Endothelial cell of hepatic sinusoid (primary cell): ENCODE results near the gene MPRIP.
"Not testable (repeated sequence)": the region's sequence is repeated elsewhere in the genome, so short reads cannot be mapped to it uniquely, and the experiment has no call there.

Experiments used
- in situ Hi-C: cut with HindIII; loops from 2 replicates; pipeline ENCODE4 v1.10.0; 2017; ENCODE audit warnings: low sequenced_read_pairs

MPRIP gene

GRCh38 chr17:17176341-17176740, 134.1 kb downstream of the MPRIP start:
- in situ Hi-C loops, result no loop called here

- in situ Hi-C loops, result no loop called here
These were observed 134.9 kb downstream of the MPRIP start for GRCh38 chr17:17177176-17177575.

- in situ Hi-C loops, result no loop called here
These were observed 137.1 kb downstream of the MPRIP start for GRCh38 chr17:17179371-17179827.

- in situ Hi-C loops, result no loop called here
These were observed 137.9 kb downstream of the MPRIP start for GRCh38 chr17:17180141-17180603.

GRCh38 chr17:17180741-17181525, 138.7 kb downstream of the MPRIP start:
- in situ Hi-C loops, result no loop called here

- in situ Hi-C loops, result no loop called here
These were observed 139.7 kb downstream of the MPRIP start for GRCh38 chr17:17181666-17182597.

GRCh38 chr17:17182598-17183136, 140.4 kb downstream of the MPRIP start:
- in situ Hi-C loops, result no loop called here

GRCh38 chr17:17183744-17184143, 141.5 kb downstream of the MPRIP start:
- in situ Hi-C loops, result no loop called here

- in situ Hi-C loops, result not testable (repeated sequence)
These were observed 142.9 kb downstream of the MPRIP start for GRCh38 chr17:17184985-17185757.

- in situ Hi-C loops, result no loop called here
These were observed 143.8 kb downstream of the MPRIP start for GRCh38 chr17:17186051-17186450.

GRCh38 chr17:17186551-17187505, 144.6 kb downstream of the MPRIP start:
- in situ Hi-C loops, result no loop called here

- in situ Hi-C loops, result no loop called here
These were observed 146.3 kb downstream of the MPRIP start for GRCh38 chr17:17188586-17188985.

- in situ Hi-C loops, result no loop called here
These were observed 147.3 kb downstream of the MPRIP start for GRCh38 chr17:17189559-17189958.

- in situ Hi-C loops, result no loop called here
These were observed 147.9 kb downstream of the MPRIP start for GRCh38 chr17:17190188-17190587.

GRCh38 chr17:17191346-17191792, 149.1 kb downstream of the MPRIP start:
- in situ Hi-C loops, result no loop called here

- in situ Hi-C loops, result no loop called here
These were observed 149.7 kb downstream of the MPRIP start for GRCh38 chr17:17191961-17192381.

- in situ Hi-C loops, result not testable (repeated sequence)
These were observed 153.2 kb downstream of the MPRIP start for GRCh38 chr17:17195466-17195865.

GRCh38 chr17:17196776-17197175, 154.5 kb downstream of the MPRIP start:
- in situ Hi-C loops, result no loop called here

GRCh38 chr17:17198281-17198680, 156.0 kb downstream of the MPRIP start:
- in situ Hi-C loops, result no loop called here
